Ishikawa (cell line): ENCODE results near the gene ROR1.

Experiments used
- EP300 ChIP-seq: IDR thresholded peaks from 2 replicates; pipeline ENCODE4 v1.6.1; 2012; ENCODE audit warnings: borderline replicate concordance
- FOXM1 ChIP-seq: IDR thresholded peaks from 2 replicates; pipeline ENCODE4 v1.6.1; 2012; ENCODE audit warnings: low read depth, borderline replicate concordance
- RAD21 ChIP-seq: IDR thresholded peaks from 2 replicates; pipeline ENCODE4 v1.6.1; 2012; ENCODE audit warnings: low read depth
- TCF12 ChIP-seq: IDR thresholded peaks from 2 replicates; pipeline ENCODE4 v1.6.1; 2012; ENCODE audit warnings: low read depth
- TEAD4 ChIP-seq: IDR thresholded peaks from 2 replicates; pipeline ENCODE4 v1.6.1; 2012
- YY1 ChIP-seq: IDR thresholded peaks from 2 replicates; pipeline ENCODE4 v1.6.1; 2012; ENCODE audit warnings: low read depth
- TF ChIP-seq, protein P1 (sequence below): IDR thresholded peaks from 2 replicates; pipeline ENCODE4 v1.6.1; 2012; ENCODE audit warnings: low read depth, mild to moderate bottlenecking
- TF ChIP-seq, protein P2 (sequence below): IDR thresholded peaks from 2 replicates; pipeline ENCODE4 v1.6.1; 2012

GRCh38 chr1:63924600-63924999 is 150.8 kb downstream of the ROR1 start:
- no peak for TF ChIP-seq FOXM1
- TF ChIP-seq EP300: no peak
- TF ChIP-seq, protein P1, sequence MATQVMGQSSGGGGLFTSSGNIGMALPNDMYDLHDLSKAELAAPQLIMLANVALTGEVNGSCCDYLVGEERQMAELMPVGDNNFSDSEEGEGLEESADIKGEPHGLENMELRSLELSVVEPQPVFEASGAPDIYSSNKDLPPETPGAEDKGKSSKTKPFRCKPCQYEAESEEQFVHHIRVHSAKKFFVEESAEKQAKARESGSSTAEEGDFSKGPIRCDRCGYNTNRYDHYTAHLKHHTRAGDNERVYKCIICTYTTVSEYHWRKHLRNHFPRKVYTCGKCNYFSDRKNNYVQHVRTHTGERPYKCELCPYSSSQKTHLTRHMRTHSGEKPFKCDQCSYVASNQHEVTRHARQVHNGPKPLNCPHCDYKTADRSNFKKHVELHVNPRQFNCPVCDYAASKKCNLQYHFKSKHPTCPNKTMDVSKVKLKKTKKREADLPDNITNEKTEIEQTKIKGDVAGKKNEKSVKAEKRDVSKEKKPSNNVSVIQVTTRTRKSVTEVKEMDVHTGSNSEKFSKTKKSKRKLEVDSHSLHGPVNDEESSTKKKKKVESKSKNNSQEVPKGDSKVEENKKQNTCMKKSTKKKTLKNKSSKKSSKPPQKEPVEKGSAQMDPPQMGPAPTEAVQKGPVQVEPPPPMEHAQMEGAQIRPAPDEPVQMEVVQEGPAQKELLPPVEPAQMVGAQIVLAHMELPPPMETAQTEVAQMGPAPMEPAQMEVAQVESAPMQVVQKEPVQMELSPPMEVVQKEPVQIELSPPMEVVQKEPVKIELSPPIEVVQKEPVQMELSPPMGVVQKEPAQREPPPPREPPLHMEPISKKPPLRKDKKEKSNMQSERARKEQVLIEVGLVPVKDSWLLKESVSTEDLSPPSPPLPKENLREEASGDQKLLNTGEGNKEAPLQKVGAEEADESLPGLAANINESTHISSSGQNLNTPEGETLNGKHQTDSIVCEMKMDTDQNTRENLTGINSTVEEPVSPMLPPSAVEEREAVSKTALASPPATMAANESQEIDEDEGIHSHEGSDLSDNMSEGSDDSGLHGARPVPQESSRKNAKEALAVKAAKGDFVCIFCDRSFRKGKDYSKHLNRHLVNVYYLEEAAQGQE: no peak
- no peak for TF ChIP-seq YY1
- TF ChIP-seq, protein P2, sequence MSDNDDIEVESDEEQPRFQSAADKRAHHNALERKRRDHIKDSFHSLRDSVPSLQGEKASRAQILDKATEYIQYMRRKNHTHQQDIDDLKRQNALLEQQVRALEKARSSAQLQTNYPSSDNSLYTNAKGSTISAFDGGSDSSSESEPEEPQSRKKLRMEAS: no peak
- no peak for TF ChIP-seq RAD21
- TF ChIP-seq TEAD4: no peak
- TF ChIP-seq TCF12: no peak
